Measurements from ENCODE around the gene ZNF583. TPM values are rescaled to one million over a fixed set of nuclear protein-coding genes. Genes with fewer than 3 reads are reported as not detected.

The ZNF583 gene
- 10.1 and 11.3 TPM in 2 replicates for total RNA-seq
- long read RNA-seq, full-length matches to known transcripts = 20 of 37 reads
- long read RNA-seq, partial matches to known transcripts = 5 of 37 reads
- long read RNA-seq, other reads (novel, unspliced or antisense) = 12 of 37 reads

DNA sequence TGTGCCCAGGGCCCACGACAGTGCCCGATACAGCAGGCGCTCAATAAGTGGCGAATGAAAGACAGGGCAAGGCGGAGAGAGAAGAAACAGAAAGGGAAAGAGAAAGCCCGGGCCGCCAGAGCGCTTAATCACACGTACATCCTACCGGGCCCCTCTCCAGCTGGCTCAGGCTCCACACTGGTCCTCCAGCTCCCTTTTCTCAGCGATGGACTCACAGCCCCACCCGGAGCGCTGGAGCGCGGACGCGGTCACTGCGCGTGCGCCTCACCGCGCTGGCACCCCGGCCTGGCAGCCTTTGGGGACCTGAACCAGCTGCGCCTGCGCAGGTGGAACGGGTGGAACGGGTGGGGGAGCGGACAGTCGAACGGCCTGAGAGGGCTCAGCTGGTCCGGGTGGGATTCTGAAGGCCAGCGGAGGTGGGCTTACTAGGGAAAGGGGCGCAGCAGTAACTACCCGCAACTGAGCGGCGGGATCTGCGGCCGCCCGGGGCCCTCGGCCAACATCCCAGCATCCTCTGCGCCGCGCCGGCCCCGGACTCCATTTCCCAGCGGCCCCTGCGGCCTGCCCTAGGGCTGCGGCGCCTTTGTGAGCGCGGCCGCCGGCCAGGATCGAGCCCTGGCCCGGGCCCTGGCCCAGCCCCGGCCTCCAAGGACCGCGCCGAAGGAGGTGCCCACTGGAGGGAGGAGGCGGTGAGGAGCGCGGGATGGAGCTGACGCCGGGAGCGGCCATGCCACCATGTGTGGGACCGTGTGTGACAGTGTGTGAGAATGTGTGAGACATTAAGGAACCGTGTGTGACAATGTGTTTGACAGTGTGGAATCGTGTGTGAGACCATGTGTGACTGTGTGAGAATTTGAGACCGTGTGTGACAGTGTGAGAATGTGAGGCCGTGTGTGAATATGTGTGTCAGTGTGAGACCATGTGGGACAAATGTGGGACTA lies at the start of gene ZNF583:
Gene ZNF583, plus strand, starts transcription at position 569 of the 941 bp plus-strand sequence. CDS start 2,783 bp downstream, outside the sequence.
- Mint-ChIP-seq H3K36me3 (ENCODE audit: insufficient read depth) (peaks cover 79% of the 10 kb centered on the region), H3K27me3 (no peaks in the 10 kb centered on the region), H3K27ac (peak within 1 kb of the TSS; percentile 99), H3K4me1 (ENCODE audit: low read depth) (peaks cover 17% of the 10 kb centered on the region), H3K4me3 (ENCODE audit: low read depth) (peak within 1 kb of the TSS; percentile 90), H3K9me3 (ENCODE audit: low read depth) (peaks cover 66% of the 10 kb centered on the region)
- TF ChIP-seq, protein P1, sequence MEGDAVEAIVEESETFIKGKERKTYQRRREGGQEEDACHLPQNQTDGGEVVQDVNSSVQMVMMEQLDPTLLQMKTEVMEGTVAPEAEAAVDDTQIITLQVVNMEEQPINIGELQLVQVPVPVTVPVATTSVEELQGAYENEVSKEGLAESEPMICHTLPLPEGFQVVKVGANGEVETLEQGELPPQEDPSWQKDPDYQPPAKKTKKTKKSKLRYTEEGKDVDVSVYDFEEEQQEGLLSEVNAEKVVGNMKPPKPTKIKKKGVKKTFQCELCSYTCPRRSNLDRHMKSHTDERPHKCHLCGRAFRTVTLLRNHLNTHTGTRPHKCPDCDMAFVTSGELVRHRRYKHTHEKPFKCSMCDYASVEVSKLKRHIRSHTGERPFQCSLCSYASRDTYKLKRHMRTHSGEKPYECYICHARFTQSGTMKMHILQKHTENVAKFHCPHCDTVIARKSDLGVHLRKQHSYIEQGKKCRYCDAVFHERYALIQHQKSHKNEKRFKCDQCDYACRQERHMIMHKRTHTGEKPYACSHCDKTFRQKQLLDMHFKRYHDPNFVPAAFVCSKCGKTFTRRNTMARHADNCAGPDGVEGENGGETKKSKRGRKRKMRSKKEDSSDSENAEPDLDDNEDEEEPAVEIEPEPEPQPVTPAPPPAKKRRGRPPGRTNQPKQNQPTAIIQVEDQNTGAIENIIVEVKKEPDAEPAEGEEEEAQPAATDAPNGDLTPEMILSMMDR (IDR thresholded peaks at IDR 0.05; ENCODE audit: unreplicated experiment) = no peak
- DNase-seq (ENCODE audit: low spot score, unreplicated experiment) = peak; percentile 85

DNA sequence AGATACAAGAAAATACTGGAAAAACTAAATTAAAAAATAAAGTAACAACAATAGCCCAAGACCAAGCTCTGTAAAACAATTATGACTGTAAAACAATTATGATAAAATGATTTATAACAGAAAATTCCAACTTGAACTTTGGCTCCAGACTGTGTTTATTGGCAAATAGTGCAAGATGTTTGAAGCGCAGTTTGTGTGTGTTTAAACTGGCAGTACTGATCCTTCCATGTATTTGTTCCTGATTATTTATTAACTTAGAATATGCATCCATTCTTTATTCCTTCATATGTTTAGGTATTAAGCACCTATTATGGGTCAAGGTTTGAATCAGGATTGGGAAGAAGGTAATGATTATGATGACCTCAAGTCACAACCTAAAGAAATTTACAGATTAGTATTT lies 48.6 kb upstream of the ZNF583 start:
- no peak for DNase-seq (ENCODE audit: low spot score, unreplicated experiment)
- Mint-ChIP-seq H3K4me3 (ENCODE audit: low read depth) (no peak overlapping the region), H3K27me3 (no peaks in the 10 kb centered on the region), H3K27ac (no peak overlapping the region), H3K4me1 (ENCODE audit: low read depth) (no peaks in the 10 kb centered on the region), H3K36me3 (ENCODE audit: insufficient read depth) (peaks cover 8% of the 10 kb centered on the region), H3K9me3 (ENCODE audit: low read depth) (peaks cover 40% of the 10 kb centered on the region)
- TF ChIP-seq, protein P1 (IDR thresholded peaks at IDR 0.05; ENCODE audit: unreplicated experiment) = no peak

DNA sequence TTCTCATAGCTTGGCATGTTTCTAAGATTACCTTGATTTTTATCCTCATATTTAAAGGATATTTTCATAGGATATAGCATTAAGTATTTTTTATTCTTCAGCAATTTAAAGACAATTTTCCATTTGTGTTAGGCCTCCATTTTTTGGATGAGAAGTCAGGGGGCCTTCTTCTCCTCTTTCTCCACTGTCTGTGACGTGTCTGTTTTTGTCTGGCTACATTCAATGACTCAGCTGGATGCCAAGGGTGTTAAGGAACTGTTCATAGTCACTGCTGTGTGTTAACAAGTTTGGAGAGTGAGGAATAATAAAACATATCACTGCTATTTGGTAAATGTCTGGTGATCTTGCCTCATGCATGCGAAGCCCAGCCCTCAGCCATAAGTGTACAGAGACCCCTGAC lies 47.2 kb upstream of the ZNF583 start:
- Mint-ChIP-seq H3K27me3 (no peaks in the 10 kb centered on the region), H3K9me3 (ENCODE audit: low read depth) (peaks cover 44% of the 10 kb centered on the region), H3K36me3 (ENCODE audit: insufficient read depth) (peaks cover 13% of the 10 kb centered on the region), H3K27ac (no peak overlapping the region), H3K4me3 (ENCODE audit: low read depth) (no peak overlapping the region), H3K4me1 (ENCODE audit: low read depth) (no peaks in the 10 kb centered on the region)
- no peak for DNase-seq (ENCODE audit: low spot score, unreplicated experiment)
- TF ChIP-seq, protein P1 (IDR thresholded peaks at IDR 0.05; ENCODE audit: unreplicated experiment) = no peak

DNA sequence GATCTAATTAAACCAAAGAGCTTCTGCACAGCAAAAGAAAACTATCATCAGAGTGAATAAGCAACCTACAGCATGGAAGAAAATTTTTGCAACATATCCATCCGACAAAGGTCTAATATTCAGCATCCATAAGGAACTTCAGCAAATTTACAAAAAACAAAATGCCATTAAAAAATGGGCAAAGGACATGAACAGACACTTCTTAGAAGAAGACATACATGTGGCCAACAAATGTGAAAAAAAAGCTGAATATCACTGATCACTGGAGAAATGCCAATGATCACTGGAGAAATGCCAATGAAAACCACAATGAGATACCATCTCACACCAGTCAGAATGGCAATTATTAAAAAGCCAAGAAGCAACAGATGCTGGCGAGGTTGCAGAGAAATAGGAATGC lies 43.3 kb upstream of the ZNF583 start:
- TF ChIP-seq, protein P1 (IDR thresholded peaks at IDR 0.05; ENCODE audit: unreplicated experiment) = no peak
- no peak overlapping the region for H3K4me3 Mint-ChIP-seq (ENCODE audit: low read depth)
- no peak for DNase-seq (ENCODE audit: low spot score, unreplicated experiment)
- no peaks in the 10 kb centered on the region for H3K4me1 Mint-ChIP-seq (ENCODE audit: low read depth)
- peaks cover 56% of the 10 kb centered on the region for H3K9me3 Mint-ChIP-seq (ENCODE audit: low read depth)
- H3K36me3 Mint-ChIP-seq (ENCODE audit: insufficient read depth) = peaks cover 24% of the 10 kb centered on the region
- no peaks in the 10 kb centered on the region for H3K27me3 Mint-ChIP-seq
- H3K27ac Mint-ChIP-seq = no peak overlapping the region

DNA sequence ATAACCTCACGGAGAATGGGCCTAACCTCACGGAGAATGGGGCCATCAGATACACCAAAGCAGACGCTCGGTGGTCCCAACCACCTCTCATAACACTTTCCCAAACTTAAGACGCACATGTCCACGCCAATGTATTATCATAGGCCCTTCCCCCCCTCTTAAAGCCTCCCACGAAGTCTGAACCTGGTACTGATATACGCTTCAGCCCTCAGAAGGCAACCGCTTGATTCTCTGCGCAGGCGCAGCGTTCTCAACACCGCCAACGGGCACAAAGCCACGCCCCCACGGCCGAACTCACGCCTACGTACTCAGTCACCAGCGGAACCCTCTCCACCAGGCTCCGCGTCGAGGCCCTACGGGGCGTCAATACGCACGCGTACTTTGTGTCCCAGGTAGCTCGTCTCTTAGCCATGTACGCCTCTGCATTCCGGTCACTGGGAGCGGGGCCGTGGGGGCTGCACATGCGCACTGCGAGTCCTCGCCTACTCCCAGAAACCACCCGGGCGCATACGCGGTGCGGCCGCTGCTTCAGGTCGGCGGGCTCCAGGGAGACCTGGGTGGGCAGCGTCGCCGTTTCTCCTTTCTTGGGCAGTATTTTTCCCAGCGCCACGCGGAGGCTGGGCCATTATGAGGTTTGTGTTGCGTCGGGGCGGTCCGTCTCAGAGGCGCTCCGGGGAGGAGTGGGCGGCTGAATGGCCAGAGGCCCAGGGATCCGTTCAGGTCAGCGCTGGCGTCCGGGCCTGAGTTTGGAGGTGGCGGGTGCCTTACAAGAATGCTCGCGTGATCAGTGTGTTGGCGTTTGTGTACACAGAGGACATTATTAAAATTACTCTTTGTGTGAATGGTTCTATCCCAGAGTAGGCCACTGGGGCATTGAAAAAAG lies 36.1 kb upstream of the ZNF583 start:
- Mint-ChIP-seq H3K9me3 (ENCODE audit: low read depth) (peaks cover 55% of the 10 kb centered on the region), H3K36me3 (ENCODE audit: insufficient read depth) (peaks cover 41% of the 10 kb centered on the region), H3K4me3 (ENCODE audit: low read depth) (peak overlapping the region; percentile 93), H3K27ac (peak overlapping the region; percentile 100), H3K4me1 (ENCODE audit: low read depth) (peaks cover 5% of the 10 kb centered on the region), H3K27me3 (no peaks in the 10 kb centered on the region)
- DNase-seq (ENCODE audit: low spot score, unreplicated experiment) = peak; percentile 77
- TF ChIP-seq, protein P1 (IDR thresholded peaks at IDR 0.05; ENCODE audit: unreplicated experiment) = no peak

Data from progenitor cell of endocrine pancreas (in vitro differentiated cells).